PC-3 (cell line): ENCODE measurements around the gene PID1. TPM values are rescaled to one million over a fixed set of nuclear protein-coding genes. Genes with fewer than 3 reads are reported as not detected.

Source experiments
- ATAC-seq: fragments of 200-7000 bp; cut with Tn5 transposase; 2 replicates; pipeline ENCODE4 v1.9.1; 2020; ENCODE audit warnings: mild to moderate bottlenecking, moderate library complexity
- Bru-seq: library from RNA; stranded (reverse); fragments of 400-500 nt; gene quantifications from one replicate; lab custom pipeline; 2021; lab: Mats Ljungman, UMichigan
- BruChase-seq, 2 experiments: library from RNA; stranded (reverse); fragments of 400-500 nt; gene quantifications; one replicate each; lab custom pipeline; 2021; lab: Mats Ljungman, UMichigan
- BruUV-seq: library from RNA; stranded (reverse); fragments of 400-500 nt; replicated peaks from 2 replicates; lab custom pipeline; 2021; lab: Mats Ljungman, UMichigan
- CTCF ChIA-PET: fragments of 300-600 bp; sonication (Branson Sonifier 250); formaldehyde crosslinking; loops from one replicate; lab custom pipeline; 2022; ENCODE audit warnings: antibody characterized with exemption; lab: Charles Lee
- POLR2A ChIA-PET: fragments of 300-600 bp; sonication (Branson Sonifier 250); formaldehyde crosslinking; loops from one replicate; lab custom pipeline; 2022; ENCODE audit warnings: antibody characterized with exemption; ENCODE audit not compliant: unreplicated experiment; lab: Charles Lee
- DNase-seq: peaks from one replicate; pipeline ENCODE4 v3.0.0-alpha.2; 2015
- H2AFZ ChIP-seq: fragments of 300-600 bp; sonication (generic); 2 replicates; pipeline ENCODE4 v1.6.0; 2016; ENCODE audit warnings: antibody characterized with exemption, low read length
- H3F3A ChIP-seq: fragments of 300-600 bp; sonication (generic); one replicate; pipeline ENCODE4 v1.6.0; 2017; ENCODE audit warnings: antibody characterized with exemption, low read length, control low read depth, mild to moderate bottlenecking; ENCODE audit not compliant: unreplicated experiment
- H3K27ac ChIP-seq: fragments of 300-600 bp; sonication (generic); 2 replicates; pipeline ENCODE4 v1.5.1; 2016; ENCODE audit warnings: mild to moderate bottlenecking, low read length
- H3K27me3 ChIP-seq: fragments of 300-600 bp; sonication (generic); 2 replicates; pipeline ENCODE4 v1.6.1; 2016; ENCODE audit warnings: low read length, mixed read lengths
- H3K36me3 ChIP-seq: fragments of 300-600 bp; sonication (generic); 2 replicates; pipeline ENCODE4 v1.6.1; 2016; ENCODE audit warnings: low read depth, mixed run types, low read length, mixed read lengths
- H3K4me1 ChIP-seq: fragments of 300-600 bp; sonication (generic); 2 replicates; pipeline ENCODE4 v1.5.1; 2016; ENCODE audit warnings: low read length; ENCODE audit not compliant: insufficient read depth
- H3K4me2 ChIP-seq: fragments of 300-600 bp; sonication (generic); 2 replicates; pipeline ENCODE4 v1.6.0; 2016; ENCODE audit warnings: low read length
- H3K4me3 ChIP-seq: fragments of 300-600 bp; sonication (generic); 2 replicates; pipeline ENCODE4 v1.5.1; 2016; ENCODE audit warnings: mild to moderate bottlenecking, low read length, mixed read lengths
- H3K79me2 ChIP-seq: fragments of 300-600 bp; sonication (generic); 2 replicates; pipeline ENCODE4 v1.6.1; 2017; ENCODE audit warnings: low read length, mixed read lengths
- H3K9ac ChIP-seq: fragments of 300-600 bp; sonication (generic); 2 replicates; pipeline ENCODE4 v1.6.0; 2016; ENCODE audit warnings: mild to moderate bottlenecking, low read length
- H3K9me2 ChIP-seq: fragments of 300-600 bp; sonication (generic); replicated peaks from 2 replicates; pipeline ENCODE4 v1.6.1; 2016; ENCODE audit warnings: mixed run types, low read length, mixed read lengths
- H3K9me3 ChIP-seq: fragments of 300-600 bp; sonication (generic); 2 replicates; pipeline ENCODE4 v1.6.1; 2016; ENCODE audit warnings: low read length, mixed read lengths
- H4K20me1 ChIP-seq: fragments of 300-600 bp; sonication (generic); 2 replicates; pipeline ENCODE4 v1.6.1; 2016; ENCODE audit warnings: low read length, mixed read lengths
- EZH2 ChIP-seq: fragments of 300-600 bp; sonication (generic); IDR thresholded peaks from one replicate; pipeline ENCODE4 v1.6.1; 2017; ENCODE audit warnings: antibody characterized with exemption, mild to moderate bottlenecking, low read length; ENCODE audit not compliant: unreplicated experiment
- EZH2phosphoT487 ChIP-seq: fragments of 300-600 bp; sonication (generic); IDR thresholded peaks from 2 replicates; pipeline ENCODE4 v1.6.1; 2018; ENCODE audit warnings: mild to moderate bottlenecking, antibody characterized with exemption, low read length, borderline replicate concordance
- intact Hi-C: fragments of 100-400 bp; cut with micrococcal nuclease; formaldehyde crosslinking; loops from 2 replicates; pipeline ENCODE4 v1.9.0; 2023
- long read RNA-seq: library from polyadenylated mRNA; unstranded; transcript quantifications from one replicate; pipeline ENCODE4 v2.0.0, GENCODE V29; 2021; ENCODE audit not compliant: unreplicated experiment
- total RNA-seq: library from RNA; depleted of rRNA; stranded (reverse); fragments of >200 nt; gene quantifications from 2 replicates; pipeline ENCODE4 v1.2.3, GENCODE V29; 2014; rRNA removed
- TF ChIP-seq, protein P1 (sequence below): fragments of 300-600 bp; sonication (generic); conservative IDR thresholded peaks from 2 replicates; pipeline ENCODE4 v1.5.1; 2017; ENCODE audit warnings: antibody characterized with exemption, low read depth, mild to moderate bottlenecking, low read length

Gene PID1
- total RNA-seq (0.84 and 1.8 TPM in 2 replicates), Bru-seq, nascent RNA (percentile 22 among the genes with signal in this experiment), BruChase-seq, experiment 1, labeled RNA remaining after a 6-hour chase (percentile 16 among the genes with signal in this experiment), BruChase-seq, experiment 2, labeled RNA remaining after a 2-hour chase (percentile 23 among the genes with signal in this experiment)
- long read RNA-seq, partial matches to known transcripts = 1 of 4 reads
- long read RNA-seq, other reads (novel, unspliced or antisense) = 2 of 4 reads

- Histone ChIP-seq H4K20me1 (no peaks in the 10 kb centered on the region), H3K4me3 (peak within 1 kb of the TSS; percentile 65), H3K9me2 (no peaks in the 10 kb centered on the region), H3K9me3 (no peaks in the 10 kb centered on the region), H3K4me2 (peak within 1 kb of the TSS; percentile 75), H3K36me3 (no peaks in the 10 kb centered on the region), H3K27me3 (peaks cover 21% of the 10 kb centered on the region; the same call in 1 of the 2 replicates), H3K4me1 (peaks cover 14% of the 10 kb centered on the region; the same call in 1 of the 2 replicates), H3K27ac (no peak within 1 kb of the TSS), H3K79me2 (no peaks in the 10 kb centered on the region), H3K9ac (0 out of 2 replicates have a peak within 1 kb of the TSS, but pooled peaks have one; percentile 37), H2AFZ (peak within 1 kb of the TSS; percentile 63), H3F3A (no peaks in the 10 kb centered on the region)
- intact Hi-C loops = loop anchor here (5.0 to 10.0 kb wide), 2 partner anchors 164 to 568 kb away; no protein-coding TSS in a partner anchor
- no peak for TF ChIP-seq EZH2
- no peak for TF ChIP-seq EZH2phosphoT487
- TF ChIP-seq, protein P1, sequence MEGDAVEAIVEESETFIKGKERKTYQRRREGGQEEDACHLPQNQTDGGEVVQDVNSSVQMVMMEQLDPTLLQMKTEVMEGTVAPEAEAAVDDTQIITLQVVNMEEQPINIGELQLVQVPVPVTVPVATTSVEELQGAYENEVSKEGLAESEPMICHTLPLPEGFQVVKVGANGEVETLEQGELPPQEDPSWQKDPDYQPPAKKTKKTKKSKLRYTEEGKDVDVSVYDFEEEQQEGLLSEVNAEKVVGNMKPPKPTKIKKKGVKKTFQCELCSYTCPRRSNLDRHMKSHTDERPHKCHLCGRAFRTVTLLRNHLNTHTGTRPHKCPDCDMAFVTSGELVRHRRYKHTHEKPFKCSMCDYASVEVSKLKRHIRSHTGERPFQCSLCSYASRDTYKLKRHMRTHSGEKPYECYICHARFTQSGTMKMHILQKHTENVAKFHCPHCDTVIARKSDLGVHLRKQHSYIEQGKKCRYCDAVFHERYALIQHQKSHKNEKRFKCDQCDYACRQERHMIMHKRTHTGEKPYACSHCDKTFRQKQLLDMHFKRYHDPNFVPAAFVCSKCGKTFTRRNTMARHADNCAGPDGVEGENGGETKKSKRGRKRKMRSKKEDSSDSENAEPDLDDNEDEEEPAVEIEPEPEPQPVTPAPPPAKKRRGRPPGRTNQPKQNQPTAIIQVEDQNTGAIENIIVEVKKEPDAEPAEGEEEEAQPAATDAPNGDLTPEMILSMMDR = no peak
- ChIA-PET POLR2A (no interaction called here), CTCF (interaction anchor here (0.5 kb wide), 1 partner anchor 278 kb away, joined by 4 read pairs; no protein-coding TSS in a partner anchor)
- no TSS peak for BruUV-seq
- peak; percentile 70 for ATAC-seq
- peak; percentile 44 for DNase-seq
Measured at GRCh38 chr2:229270551-229271410, at the start of gene PID1. Gene PID1 (minus strand): TSS chr2:229271287. CDS start chr2:229271043, 244 bp downstream.

GRCh38 chr2:229319558-229319957, 48.5 kb upstream of the PID1 start:
- no peak for ATAC-seq
- POLR2A ChIA-PET = interaction anchor here (0.6 kb wide), 1 partner anchor 1533 kb away, joined by 3 read pairs; no protein-coding TSS in a partner anchor

More at GRCh38 chr2:229319558-229319957, 48.5 kb upstream of the PID1 start:
- Histone ChIP-seq H2AFZ (no peak overlapping the region), H3K9ac (no peak overlapping the region), H3K27ac (no peak overlapping the region), H3K4me3 (no peak overlapping the region), H3K9me2 (no peaks in the 10 kb centered on the region), H3K4me2 (no peak overlapping the region), H4K20me1 (no peaks in the 10 kb centered on the region), H3K4me1 (no peaks in the 10 kb centered on the region), H3K27me3 (no peaks in the 10 kb centered on the region), H3F3A (no peaks in the 10 kb centered on the region), H3K9me3 (no peaks in the 10 kb centered on the region), H3K36me3 (no peaks in the 10 kb centered on the region), H3K79me2 (no peaks in the 10 kb centered on the region)
- no peak for DNase-seq
- intact Hi-C loops = no loop called here
- CTCF ChIA-PET = no interaction called here
- no TSS peak for BruUV-seq
- TF ChIP-seq EZH2phosphoT487 = no peak
- TF ChIP-seq, protein P1 = no peak
- TF ChIP-seq EZH2 = no peak
